ENCODE measurements around the gene ABLIM2.

The ABLIM2 gene

DNA sequence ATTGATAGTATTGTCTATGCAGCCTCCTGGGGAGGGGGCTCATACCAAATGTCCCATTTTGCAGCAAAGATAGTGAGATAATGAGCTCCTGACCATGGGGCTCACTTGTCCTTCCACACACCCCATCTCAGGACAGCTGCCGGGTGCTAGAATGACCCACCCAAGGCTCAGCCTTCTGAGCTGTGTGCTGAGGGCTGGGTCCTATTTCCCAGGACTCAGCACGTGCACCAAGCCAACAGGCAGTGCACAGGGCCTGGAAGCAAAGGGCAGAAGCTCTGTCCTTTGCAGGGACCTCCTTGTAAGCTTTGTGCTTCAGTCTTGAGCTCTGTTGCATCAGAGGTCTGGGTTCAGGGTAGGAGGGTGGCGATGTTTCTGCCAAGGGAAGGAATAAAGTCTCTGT lies 11.2 kb upstream of the ABLIM2 start:
- peaks cover 3% of the 10 kb centered on the region for H3K9me3 ChIP-seq (ENCODE audit: control insufficient read depth, low read length)
- H3K4me3 ChIP-seq (ENCODE audit: low read length): no peak overlapping the region
- H3K27me3 ChIP-seq (ENCODE audit: control insufficient read depth, insufficient read depth, low read length): peaks cover 4% of the 10 kb centered on the region
- no peak overlapping the region for H3K9ac ChIP-seq (ENCODE audit: low read length)
- no peaks in the 10 kb centered on the region for H3K4me1 ChIP-seq (ENCODE audit: control insufficient read depth, insufficient read depth, low read length)
- H3K36me3 ChIP-seq (ENCODE audit: control insufficient read depth, insufficient read depth, low read length): no peaks in the 10 kb centered on the region

GRCh38 chr4:8168832-8169598 lies 10.4 kb upstream of the ABLIM2 start:
- H3K36me3 ChIP-seq (ENCODE audit: control insufficient read depth, insufficient read depth, low read length): no peaks in the 10 kb centered on the region
- H3K4me3 ChIP-seq (ENCODE audit: low read length): no peak overlapping the region
- peaks cover 3% of the 10 kb centered on the region for H3K9me3 ChIP-seq (ENCODE audit: control insufficient read depth, low read length)
- peaks cover 3% of the 10 kb centered on the region for H3K4me1 ChIP-seq (ENCODE audit: control insufficient read depth, insufficient read depth, low read length)
- H3K27me3 ChIP-seq (ENCODE audit: control insufficient read depth, insufficient read depth, low read length): peaks cover 3% of the 10 kb centered on the region
- H3K9ac ChIP-seq (ENCODE audit: low read length): no peak overlapping the region

GRCh38 chr4:8168232-8168631 lies 9.6 kb upstream of the ABLIM2 start:
- Histone ChIP-seq H3K9me3 (ENCODE audit: control insufficient read depth, low read length) (peaks cover 3% of the 10 kb centered on the region), H3K9ac (ENCODE audit: low read length) (no peak overlapping the region), H3K4me1 (ENCODE audit: control insufficient read depth, insufficient read depth, low read length) (peaks cover 6% of the 10 kb centered on the region), H3K36me3 (ENCODE audit: control insufficient read depth, insufficient read depth, low read length) (no peaks in the 10 kb centered on the region), H3K27me3 (ENCODE audit: control insufficient read depth, insufficient read depth, low read length) (peaks cover under 1% of the 10 kb centered on the region), H3K4me3 (ENCODE audit: low read length) (no peak overlapping the region)

GRCh38 chr4:8167815-8168214 lies 9.2 kb upstream of the ABLIM2 start:
- no peak overlapping the region for H3K4me3 ChIP-seq (ENCODE audit: low read length)

DNA sequence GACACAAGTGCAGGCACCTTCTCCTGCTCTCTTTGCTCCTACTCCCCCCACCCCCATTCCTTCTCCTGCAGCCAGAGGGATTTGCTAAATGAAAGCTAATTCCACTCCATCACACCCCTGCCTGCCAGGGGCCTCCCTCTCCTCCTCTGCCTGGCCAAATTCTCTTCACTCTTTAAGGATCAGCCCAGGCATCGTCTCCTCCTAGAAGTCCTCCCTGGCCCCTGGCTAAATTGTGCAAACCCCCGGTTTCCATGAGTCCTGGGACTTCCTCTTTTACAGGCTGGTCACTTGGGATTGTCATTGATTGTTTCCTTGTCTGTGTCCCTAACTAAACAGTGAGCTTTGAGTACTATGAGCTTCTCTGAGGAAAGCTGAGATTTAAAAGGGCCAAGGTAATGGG lies 8.7 kb upstream of the ABLIM2 start:
- Histone ChIP-seq H3K36me3 (ENCODE audit: control insufficient read depth, insufficient read depth, low read length) (no peaks in the 10 kb centered on the region), H3K4me1 (ENCODE audit: control insufficient read depth, insufficient read depth, low read length) (peaks cover 6% of the 10 kb centered on the region), H3K27me3 (ENCODE audit: control insufficient read depth, insufficient read depth, low read length) (peaks cover 4% of the 10 kb centered on the region), H3K9ac (ENCODE audit: low read length) (no peak overlapping the region), H3K9me3 (ENCODE audit: control insufficient read depth, low read length) (peaks cover 3% of the 10 kb centered on the region), H3K4me3 (ENCODE audit: low read length) (no peak overlapping the region)

More at GRCh38 chr4:8167815-8168214, 9.2 kb upstream of the ABLIM2 start:
- Histone ChIP-seq H3K27me3 (ENCODE audit: control insufficient read depth, insufficient read depth, low read length) (peaks cover 4% of the 10 kb centered on the region), H3K4me1 (ENCODE audit: control insufficient read depth, insufficient read depth, low read length) (peaks cover 6% of the 10 kb centered on the region), H3K36me3 (ENCODE audit: control insufficient read depth, insufficient read depth, low read length) (no peaks in the 10 kb centered on the region), H3K9me3 (ENCODE audit: control insufficient read depth, low read length) (peaks cover 3% of the 10 kb centered on the region), H3K9ac (ENCODE audit: low read length) (no peak overlapping the region)

GRCh38 chr4:8165374-8165896 lies 6.8 kb upstream of the ABLIM2 start:
- H3K4me3 ChIP-seq (ENCODE audit: low read length): no peak overlapping the region
- no peak overlapping the region for H3K9ac ChIP-seq (ENCODE audit: low read length)
- peaks cover 4% of the 10 kb centered on the region for H3K27me3 ChIP-seq (ENCODE audit: control insufficient read depth, insufficient read depth, low read length)
- no peaks in the 10 kb centered on the region for H3K36me3 ChIP-seq (ENCODE audit: control insufficient read depth, insufficient read depth, low read length)
- H3K9me3 ChIP-seq (ENCODE audit: control insufficient read depth, low read length): peaks cover 3% of the 10 kb centered on the region
- peaks cover 10% of the 10 kb centered on the region for H3K4me1 ChIP-seq (ENCODE audit: control insufficient read depth, insufficient read depth, low read length)

DNA sequence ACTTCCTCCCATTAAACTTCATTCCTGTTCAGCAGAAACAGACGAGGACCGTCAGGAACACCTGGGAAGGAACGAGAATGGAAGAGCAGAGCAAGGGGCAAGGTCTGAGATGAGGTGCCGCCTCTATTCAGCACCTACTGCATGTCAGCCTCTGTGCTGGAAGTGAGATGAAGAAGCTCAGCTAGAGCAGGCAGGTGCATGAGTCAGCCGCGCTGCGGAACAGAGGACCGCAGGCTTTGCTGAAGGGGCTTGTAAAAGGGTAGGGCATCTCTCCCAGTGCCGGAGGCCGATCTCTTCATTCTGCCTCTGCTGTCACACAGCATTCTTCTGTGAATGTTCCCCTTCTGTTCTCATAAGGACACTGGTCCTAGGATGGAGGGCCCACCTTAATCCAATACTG lies 6.1 kb upstream of the ABLIM2 start:
- H3K4me1 ChIP-seq (ENCODE audit: control insufficient read depth, insufficient read depth, low read length): peaks cover 17% of the 10 kb centered on the region
- H3K9me3 ChIP-seq (ENCODE audit: control insufficient read depth, low read length): peaks cover 3% of the 10 kb centered on the region
- no peak overlapping the region for H3K4me3 ChIP-seq (ENCODE audit: low read length)
- H3K27me3 ChIP-seq (ENCODE audit: control insufficient read depth, insufficient read depth, low read length): peaks cover 4% of the 10 kb centered on the region
- no peak overlapping the region for H3K9ac ChIP-seq (ENCODE audit: low read length)
- H3K36me3 ChIP-seq (ENCODE audit: control insufficient read depth, insufficient read depth, low read length): no peaks in the 10 kb centered on the region

- peaks cover 4% of the 10 kb centered on the region for H3K27me3 ChIP-seq (ENCODE audit: control insufficient read depth, insufficient read depth, low read length)
- no peak overlapping the region for H3K4me3 ChIP-seq (ENCODE audit: low read length)
- H3K4me1 ChIP-seq (ENCODE audit: control insufficient read depth, insufficient read depth, low read length): peaks cover 22% of the 10 kb centered on the region
- no peaks in the 10 kb centered on the region for H3K36me3 ChIP-seq (ENCODE audit: control insufficient read depth, insufficient read depth, low read length)
- peaks cover 3% of the 10 kb centered on the region for H3K9me3 ChIP-seq (ENCODE audit: control insufficient read depth, low read length)
- no peak overlapping the region for H3K9ac ChIP-seq (ENCODE audit: low read length)
These were observed 5.6 kb upstream of the ABLIM2 start for GRCh38 chr4:8164194-8164565.

DNA sequence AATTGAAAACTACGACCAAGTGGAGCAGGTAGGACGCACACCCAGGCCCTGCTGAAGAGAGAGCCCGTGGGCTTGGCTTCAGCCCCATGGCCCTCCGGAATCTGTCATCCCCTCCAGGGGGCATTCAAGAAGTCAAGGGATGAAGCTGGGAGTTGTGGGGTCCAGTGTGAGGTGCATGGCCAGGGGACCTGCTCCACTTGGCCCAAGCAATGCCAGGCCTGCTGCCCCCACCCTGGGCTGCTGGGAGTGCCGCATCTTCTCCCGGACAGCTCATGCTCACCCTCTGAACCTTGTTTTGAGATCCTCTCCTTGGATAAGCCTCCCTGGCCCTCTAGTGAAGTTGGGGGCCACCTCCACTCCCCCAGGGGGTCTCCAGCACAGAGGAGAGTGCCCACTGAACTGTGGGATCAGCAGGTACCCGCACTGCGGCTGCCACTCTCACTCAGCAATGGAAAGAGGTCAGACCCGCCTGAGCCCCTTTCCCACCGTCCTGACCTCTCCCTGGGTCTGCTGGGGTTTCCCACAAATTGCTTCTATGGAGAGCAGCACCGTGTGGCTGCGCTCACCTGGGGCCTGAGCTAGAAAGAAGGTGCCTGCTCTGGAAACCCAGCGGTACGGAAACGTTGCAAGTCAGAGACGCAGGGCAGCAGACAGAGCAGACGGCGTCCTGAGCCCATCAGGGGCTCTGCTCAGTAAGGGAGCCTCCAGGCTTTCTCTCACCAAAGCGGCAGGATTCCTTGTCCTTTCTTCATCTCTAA lies 5.0 kb upstream of the ABLIM2 start:
- H3K27me3 ChIP-seq (ENCODE audit: control insufficient read depth, insufficient read depth, low read length): peaks cover 4% of the 10 kb centered on the region
- H3K9me3 ChIP-seq (ENCODE audit: control insufficient read depth, low read length): peaks cover 3% of the 10 kb centered on the region
- no peak overlapping the region for H3K4me3 ChIP-seq (ENCODE audit: low read length)
- peaks cover 23% of the 10 kb centered on the region for H3K4me1 ChIP-seq (ENCODE audit: control insufficient read depth, insufficient read depth, low read length)
- no peaks in the 10 kb centered on the region for H3K36me3 ChIP-seq (ENCODE audit: control insufficient read depth, insufficient read depth, low read length)
- H3K9ac ChIP-seq (ENCODE audit: low read length): no peak overlapping the region

DNA sequence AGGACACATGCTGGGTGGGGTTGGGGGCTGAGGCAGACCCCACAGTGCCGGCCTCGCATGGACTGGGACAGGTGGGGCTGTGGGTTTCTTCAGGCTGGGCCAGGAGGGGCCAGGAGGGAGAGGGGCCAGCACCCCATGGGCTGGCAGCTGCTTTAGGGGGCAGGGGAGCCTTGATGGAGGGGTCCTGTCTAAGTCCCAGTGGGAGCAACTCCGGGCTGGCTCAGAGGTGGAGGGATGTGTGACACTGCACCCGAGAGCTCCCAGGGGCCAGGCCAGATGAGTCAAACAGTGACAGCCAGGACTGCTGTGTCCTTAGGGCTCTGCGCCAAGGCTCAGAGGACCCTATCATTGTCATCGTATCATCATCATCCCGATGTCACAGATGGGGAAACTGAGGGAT lies 4.4 kb upstream of the ABLIM2 start:
- H3K9me3 ChIP-seq (ENCODE audit: control insufficient read depth, low read length): no peaks in the 10 kb centered on the region
- no peaks in the 10 kb centered on the region for H3K36me3 ChIP-seq (ENCODE audit: control insufficient read depth, insufficient read depth, low read length)
- no peak overlapping the region for H3K9ac ChIP-seq (ENCODE audit: low read length)
- H3K4me3 ChIP-seq (ENCODE audit: low read length): no peak overlapping the region
- peaks cover 24% of the 10 kb centered on the region for H3K4me1 ChIP-seq (ENCODE audit: control insufficient read depth, insufficient read depth, low read length)
- H3K27me3 ChIP-seq (ENCODE audit: control insufficient read depth, insufficient read depth, low read length): peaks cover 5% of the 10 kb centered on the region

DNA sequence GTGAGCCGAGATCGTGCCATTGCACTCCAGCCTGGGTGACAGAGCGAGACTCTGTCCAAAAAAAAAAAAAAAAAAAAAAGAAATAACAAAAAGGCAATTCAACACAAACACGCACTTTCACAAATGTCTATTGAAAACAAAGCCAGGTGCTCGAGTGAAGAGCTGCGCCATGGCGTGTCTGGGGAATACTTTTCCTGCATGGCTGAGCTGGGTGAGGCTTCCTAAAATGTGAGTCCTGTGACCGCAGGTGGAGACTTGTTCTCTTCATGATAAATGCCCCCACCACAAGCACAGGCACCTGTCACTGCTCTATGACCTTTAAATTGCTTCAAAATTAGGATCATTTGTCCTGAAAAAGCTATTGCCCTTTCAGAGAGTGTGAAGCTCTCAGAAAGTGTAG lies 4.0 kb upstream of the ABLIM2 start:
- peaks cover 9% of the 10 kb centered on the region for H3K27me3 ChIP-seq (ENCODE audit: control insufficient read depth, insufficient read depth, low read length)
- no peaks in the 10 kb centered on the region for H3K9me3 ChIP-seq (ENCODE audit: control insufficient read depth, low read length)
- H3K4me1 ChIP-seq (ENCODE audit: control insufficient read depth, insufficient read depth, low read length): peaks cover 28% of the 10 kb centered on the region
- no peak overlapping the region for H3K4me3 ChIP-seq (ENCODE audit: low read length)
- H3K9ac ChIP-seq (ENCODE audit: low read length): no peak overlapping the region
- H3K36me3 ChIP-seq (ENCODE audit: control insufficient read depth, insufficient read depth, low read length): no peaks in the 10 kb centered on the region

- Histone ChIP-seq H3K4me1 (ENCODE audit: control insufficient read depth, insufficient read depth, low read length) (peaks cover 36% of the 10 kb centered on the region), H3K9me3 (ENCODE audit: control insufficient read depth, low read length) (no peaks in the 10 kb centered on the region), H3K4me3 (ENCODE audit: low read length) (no peak overlapping the region), H3K27me3 (ENCODE audit: control insufficient read depth, insufficient read depth, low read length) (peaks cover 14% of the 10 kb centered on the region), H3K36me3 (ENCODE audit: control insufficient read depth, insufficient read depth, low read length) (no peaks in the 10 kb centered on the region), H3K9ac (ENCODE audit: low read length) (no peak overlapping the region)
These were observed 2.0 kb upstream of the ABLIM2 start for GRCh38 chr4:8160572-8160971.
